IPS DF 4.7 (cell line): ENCODE results near the gene METTL26.

Source experiments
- DNase-seq: peaks from one replicate; pipeline ENCODE4 v3.0.0-alpha.2; 2013; ENCODE audit warnings: low spot score; ENCODE audit errors: extremely low read depth

METTL26 gene

DNA sequence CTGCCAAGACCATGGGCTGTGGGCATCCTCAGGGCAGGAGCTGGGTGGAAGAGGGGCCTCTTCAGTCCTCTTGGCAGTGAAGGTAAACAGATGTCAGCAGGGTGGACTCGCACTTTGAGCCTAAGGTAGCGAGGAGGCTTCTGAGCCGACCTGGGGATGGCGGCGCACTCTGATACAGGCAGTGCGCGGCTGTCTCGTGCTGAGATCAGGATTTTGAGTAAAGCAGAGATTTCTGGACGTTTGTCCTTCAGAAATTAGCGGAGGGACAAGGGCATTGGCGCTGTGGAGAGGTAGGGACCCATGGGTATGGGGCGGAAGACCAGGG lies 39.4 kb downstream of the METTL26 start:
- no peak for DNase-seq

DNA sequence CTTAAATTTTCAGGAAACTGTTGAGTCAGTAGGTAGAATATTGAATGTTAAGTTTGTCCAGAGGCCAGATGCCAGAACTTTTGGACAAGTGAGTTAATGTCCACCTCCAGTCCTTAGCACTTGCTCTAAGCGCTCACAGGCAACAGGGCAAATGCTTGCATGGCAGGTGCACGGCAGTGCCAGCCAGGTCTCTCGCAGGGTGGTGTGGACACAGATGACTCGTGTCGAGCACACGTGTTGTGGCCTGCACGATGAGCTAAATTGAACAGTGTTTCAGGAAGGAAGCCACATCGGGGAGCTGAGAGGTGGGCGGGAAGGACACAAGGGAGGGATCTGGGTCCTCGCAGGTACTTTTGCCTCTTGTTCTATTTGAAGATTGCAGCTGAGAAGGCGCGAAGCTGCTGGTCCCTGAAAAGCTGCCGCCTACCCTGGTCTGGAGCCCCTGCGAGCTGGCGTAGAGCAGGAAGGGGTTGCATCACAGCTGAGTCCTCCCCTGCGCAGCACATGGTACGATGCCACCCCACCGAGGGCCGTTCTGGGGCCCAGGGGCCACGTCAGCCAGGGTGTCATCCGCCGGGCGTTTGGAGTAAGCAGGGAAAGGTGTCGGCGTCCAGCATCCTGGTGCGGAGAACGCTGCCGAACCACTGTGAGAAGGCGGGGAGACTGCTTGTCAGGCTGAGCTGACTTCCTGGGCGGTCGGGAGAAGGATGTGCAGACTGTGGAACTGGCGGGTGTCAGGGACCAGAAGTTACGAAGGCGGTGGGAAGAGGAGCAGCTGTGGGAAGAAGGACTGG lies 40.0 kb downstream of the METTL26 start:
- no peak for DNase-seq

DNA sequence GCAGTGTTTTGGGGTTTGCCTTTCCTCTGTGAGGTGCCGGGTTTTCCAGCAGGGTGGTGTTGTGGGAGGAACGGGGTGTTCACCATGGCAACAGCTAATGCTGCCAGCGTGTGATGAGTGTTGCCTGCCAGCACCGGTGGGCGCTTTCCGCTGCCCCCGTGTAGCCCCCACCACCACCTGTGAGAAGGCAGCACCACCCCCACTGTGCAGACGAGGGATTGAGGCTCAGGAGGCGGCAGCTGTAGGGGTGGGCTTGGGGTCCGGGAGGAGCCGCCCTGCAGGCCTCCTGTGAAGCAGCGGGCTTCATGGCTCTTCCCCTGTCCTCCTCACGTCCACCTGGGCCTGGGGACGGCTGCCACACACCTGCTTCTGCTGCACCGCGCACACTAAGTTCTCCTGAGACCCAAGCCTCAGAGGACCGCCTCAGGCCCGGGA lies 41.0 kb downstream of the METTL26 start:
- no peak for DNase-seq

DNA sequence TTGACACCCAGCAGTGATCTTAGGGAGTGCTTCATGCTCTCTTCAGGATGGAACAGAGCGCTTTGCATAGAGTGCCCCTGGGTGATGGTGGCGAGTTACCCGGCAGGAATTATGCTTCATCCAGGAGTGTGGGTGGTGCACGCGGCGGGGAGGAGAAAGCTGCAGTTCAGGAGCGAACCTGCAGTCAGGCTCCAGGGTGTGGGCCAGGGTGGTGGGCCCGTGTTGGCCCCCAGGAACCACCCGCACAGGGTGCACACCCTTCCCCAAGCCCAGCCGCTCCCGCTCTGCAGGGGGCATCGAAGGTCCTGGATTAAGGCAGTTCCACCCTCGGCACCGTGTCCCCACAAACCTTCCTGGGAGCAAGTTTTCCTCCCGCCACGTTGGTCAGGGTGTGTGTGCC lies 42.3 kb downstream of the METTL26 start:
- no peak for DNase-seq

DNA sequence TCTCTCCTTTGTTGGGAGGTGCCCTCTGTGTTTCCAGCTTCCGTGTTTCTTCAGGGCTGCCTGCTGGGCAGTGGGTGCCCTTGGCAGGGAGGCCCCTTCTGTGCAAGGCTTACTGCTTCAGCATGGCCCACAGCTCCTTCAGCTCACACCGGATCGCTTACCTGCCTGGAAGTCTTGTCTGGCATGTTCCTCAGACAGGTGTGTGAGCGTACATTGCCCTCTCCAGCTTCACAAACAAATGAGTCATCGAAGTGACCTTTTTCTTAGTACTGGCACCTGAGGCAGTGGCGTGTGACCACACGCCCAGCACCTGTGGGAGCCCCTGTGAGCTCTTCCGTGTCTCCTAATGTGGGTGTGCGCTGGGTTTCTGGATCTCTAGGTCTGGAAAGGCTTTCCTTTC lies 42.7 kb downstream of the METTL26 start:
- DNase-seq = no peak

DNA sequence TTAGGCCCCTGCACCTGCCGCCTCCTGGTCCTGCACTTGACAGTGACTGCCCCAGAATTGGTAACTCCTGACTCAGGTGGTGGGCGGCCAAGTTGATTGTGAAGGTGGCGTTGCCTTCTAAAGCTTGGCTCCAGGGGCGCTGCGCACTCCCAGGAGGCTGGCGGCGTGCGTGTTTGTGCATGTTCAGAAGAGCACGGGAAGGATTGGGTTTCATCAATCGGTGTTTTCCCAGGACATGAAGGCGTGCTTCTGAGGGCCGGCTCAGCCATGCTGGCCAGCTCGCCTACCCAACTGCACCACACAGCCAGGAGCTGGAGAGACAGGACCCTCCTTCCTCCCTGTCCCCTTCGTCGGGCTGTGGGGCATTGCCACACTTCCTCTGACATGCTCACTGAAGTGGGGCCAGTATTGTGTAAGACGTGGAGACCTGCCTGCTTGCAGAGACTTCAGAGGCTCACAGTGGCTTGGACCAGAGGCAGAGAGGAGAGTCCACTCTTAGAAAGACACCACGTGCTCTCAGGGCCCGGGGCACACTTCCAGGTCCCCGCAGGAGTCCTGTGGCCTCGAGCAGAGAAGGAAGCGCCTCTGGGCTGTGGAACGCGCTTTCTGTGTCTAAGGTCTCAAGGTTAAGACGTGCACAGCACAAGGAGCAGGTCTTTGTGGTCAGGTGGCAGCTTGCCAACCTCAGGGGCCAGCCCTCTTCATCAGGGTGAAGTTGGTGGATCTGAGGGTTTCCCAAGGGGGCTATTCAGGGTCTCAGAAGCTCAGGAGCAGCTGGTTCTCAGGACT lies 43.4 kb downstream of the METTL26 start:
- no peak for DNase-seq

DNA sequence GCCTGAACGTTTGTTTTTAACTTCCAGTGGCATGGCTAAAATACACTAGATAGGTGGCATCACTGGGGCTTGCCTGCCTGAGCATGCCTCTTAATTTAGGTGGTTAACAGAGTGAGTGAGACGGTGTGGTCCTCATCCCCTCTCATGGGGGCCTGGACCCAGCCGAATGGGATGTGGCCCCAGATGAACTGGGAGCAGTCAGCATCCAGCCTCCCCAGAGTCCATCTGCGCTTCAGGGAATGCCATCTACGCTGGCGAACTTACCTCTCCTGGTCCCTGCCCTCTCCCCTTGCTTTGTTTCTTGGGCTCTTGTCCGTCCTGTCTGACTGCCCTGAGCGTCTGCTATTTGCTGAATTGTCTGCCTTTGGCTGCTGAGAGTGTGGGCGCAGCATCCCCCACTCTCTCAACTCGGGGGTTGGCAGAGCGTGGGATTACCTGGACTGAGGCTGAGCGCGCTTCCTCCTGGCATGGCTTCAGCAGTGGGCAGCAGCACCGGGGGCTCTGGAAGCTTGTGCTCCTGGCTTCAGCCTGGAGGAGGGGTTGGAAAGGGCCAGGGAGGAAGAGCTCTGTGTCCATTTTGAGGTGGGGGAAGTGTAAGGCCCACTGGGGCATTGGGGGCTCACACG lies 44.1 kb downstream of the METTL26 start:
- no peak for DNase-seq

DNA sequence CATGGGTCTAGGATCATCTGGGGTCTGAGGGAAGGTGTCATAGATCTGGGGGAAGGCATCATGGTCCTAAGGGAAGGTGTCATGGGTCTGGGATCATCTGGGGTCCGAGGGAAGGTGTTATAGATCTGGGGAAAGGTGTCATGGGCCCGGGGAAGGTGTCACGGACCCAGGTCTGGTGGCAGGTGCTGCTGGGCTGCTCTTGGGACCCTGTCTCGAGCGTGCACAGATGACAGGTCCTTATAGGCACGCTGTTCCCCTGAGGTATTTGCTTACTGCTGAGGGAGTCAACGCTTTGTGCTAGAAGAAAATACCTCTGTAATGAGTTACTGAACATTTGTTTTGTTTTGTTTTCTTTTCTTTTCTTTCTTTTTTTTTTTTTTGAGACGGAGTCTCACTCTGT lies 44.9 kb downstream of the METTL26 start:
- no peak for DNase-seq

DNA sequence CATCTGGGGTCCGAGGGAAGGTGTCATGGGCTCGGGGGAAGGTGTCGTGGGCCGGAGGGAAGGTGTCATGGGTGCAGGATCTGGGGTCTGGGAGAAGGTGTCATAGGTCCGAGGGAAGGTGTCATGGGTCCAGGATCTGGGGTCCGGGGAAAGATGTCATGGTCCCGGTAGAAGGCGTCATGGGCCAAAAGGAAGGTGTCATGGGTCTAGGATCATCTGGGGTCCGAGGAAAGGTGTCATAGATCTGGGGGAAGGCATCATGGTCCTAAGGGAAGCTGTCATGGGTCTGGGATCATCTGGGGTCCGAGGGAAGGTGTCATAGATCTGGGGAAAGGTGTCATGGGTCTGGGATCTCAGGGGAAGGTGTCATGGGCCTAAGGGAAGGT lies 45.3 kb downstream of the METTL26 start:
- no peak for DNase-seq

DNA sequence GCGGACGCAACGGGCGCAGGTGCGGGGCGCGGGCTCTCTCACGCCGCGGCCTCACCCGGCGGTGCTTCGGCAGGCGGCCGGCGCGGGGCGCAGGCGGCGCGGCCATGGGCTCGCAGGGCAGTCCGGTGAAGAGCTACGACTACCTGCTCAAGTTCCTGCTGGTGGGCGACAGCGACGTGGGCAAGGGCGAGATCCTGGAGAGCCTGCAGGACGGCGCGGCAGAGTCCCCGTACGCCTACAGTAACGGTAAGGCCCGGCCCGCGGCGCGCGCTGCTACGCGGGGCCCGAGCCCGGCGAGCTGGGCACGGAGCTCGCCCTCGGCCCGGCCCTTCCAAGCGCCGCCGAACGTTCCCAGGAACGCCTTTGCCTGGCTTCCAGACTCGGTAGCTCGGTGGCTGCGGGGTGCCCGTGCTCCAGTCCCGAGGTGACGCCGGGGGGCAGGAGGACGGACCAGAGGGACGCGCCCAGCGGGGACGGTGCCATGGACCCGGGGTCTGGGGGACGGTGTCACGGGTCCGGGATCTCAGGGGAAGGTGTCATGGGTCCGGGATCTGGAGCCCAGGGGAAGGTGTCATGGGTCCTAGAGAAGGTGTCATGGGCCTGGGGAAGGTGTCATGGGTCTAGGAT lies 45.8 kb downstream of the METTL26 start:
- no peak for DNase-seq

DNA sequence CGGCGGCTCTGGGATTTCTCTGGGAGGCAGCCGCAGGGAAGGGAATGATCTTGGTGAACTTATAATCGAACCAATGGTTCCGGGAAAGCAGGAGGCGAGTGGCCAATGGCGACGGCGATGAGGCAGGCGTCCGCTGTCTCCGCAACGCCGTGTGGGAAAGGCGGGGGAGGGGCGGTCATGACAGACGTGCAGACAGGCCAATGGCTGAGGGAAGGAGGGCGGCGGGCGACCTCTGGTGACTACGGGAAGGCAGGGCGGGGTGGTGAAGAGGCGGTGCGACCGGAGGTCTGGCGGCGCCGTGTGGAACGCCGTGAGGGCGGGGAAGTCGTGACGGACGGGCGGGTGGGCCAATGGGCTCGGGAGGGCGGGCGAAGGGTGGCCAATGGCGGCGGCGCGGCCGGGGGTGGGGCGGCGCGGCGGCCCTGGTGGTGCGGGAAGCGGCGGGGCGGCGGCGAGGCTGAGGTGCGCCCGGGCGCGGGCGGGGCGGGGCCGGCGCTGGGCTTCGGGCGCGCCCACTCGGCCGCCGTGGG lies 46.4 kb downstream of the METTL26 start, which contains the start of gene RAB40C:
Gene RAB40C, plus strand, starts transcription at position 409 of the 530 bp plus-strand sequence. CDS start 226 bp downstream, outside the sequence.
- no peak for DNase-seq

DNA sequence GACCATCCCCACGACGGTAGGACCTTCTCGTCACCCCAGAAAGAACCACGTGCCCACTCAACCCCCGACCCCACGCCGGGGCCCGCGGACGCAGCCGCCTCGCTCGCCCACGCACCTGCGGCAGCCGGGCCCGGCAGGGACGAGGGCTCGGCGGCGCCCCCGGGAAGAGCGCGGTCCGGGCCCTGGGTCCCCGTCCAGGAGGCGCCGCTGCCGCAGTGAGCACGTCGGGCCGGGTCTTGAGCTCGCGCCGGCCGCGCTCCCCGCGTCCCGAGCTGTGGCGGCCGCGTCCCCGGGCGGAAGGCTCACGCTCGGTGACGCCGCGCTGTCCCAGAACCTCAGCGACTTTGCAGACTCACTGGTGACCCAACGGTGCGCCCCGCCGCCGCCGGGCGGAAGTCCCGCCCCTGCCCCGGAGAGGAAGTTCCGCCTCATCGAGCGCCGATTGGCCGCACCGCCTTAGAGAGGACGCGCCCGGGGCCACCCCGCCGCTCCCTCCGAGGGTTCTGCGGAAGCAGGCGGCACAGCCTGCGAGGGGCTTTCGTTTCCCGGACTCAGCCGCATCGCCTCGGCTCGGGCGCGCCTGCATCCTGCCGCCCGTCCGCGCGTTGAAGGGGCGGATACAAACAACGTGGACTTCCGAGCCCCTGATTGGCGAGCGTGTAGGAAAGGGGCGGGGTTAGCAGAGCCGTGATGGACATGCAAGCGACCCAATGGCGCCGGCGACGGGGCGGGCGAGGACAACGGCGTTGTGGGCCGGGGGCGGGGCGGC lies 47.0 kb downstream of the METTL26 start:
- no peak for DNase-seq

DNA sequence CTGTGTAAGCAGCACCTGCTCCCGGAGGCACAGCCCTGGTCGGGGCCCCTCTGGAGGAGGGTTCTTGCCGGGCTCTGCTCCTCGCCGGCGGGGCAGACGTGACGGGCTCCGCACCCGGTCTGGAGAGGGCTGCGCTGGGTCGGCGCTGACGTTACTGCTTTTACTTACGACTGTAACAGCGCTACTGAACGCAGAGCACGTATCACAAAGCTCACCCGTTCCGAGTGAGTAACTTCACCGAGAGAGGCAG lies 47.5 kb downstream of the METTL26 start:
- no peak for DNase-seq

DNA sequence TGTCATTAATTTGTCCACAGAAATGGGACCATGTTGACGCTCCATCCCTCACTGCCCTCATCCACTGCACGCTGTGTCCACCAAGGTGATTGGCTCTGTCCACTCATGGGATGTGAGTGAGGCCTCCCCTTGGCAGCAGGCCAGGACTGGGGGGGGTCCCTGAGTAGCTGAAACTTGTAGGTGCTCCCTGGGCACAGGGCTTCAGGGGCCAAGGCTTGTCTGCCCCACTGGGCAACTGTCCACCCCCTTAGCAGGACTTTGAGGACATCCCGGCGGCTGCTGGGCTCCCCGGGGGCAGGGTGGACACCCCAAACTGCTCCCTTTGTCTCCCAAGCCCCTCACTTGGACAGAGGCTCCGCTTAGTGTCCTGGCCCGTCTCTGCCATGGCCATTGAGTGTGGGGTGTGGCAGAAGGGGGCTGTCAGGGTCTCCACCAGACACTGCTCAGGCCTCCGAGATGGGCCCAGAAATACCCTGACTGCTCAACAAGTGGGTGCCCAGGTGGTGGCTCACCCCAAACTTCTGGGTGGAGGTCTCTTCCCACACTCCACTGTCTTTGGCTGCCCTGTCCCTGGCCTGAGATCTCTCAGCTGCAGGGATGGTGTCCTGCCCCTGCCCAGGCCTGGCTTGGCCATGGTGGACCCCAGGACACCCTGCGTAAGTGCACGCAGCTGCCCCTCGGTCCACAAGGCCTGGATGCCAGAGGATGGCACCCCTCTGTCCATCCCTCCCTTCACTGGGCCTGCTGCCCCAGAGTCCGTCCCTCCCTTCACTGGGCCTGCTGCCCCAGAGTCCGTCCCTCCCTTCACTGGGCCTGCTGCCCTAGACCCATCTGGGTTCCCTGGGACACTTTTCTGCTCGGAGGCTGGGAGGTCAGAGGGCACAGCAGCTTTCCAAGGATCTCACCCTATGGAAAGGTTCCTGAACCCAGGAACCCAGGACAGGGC lies 49.2 kb downstream of the METTL26 start:
- DNase-seq = no peak

DNA sequence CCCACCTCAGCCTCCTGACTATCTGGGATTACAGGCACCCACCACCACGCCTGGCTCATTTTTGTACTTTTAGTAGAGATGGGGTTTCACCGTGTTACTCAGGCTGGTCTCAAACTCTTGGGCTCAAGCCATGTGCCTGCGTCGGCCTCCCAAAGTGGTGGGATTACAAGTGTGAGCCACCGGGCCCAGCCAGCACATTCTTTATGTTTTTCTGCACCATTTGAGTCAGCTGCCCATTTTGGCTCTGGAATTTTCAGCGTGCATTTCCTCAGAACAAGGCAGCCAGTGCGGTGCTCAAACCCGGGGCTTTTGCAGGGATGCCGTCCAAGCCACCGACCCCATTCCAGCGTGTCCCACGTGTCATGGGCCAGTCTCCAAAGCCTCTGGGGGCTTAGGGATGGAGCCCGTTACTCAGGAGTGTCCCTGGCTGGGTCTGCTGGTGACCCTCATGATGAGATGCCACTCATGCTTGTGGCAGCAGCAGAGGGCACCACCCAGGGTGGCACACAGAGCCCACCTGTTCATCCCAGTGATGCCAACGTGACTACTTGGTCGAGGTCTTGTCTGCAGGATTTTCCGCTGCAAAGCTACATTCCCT lies 50.0 kb downstream of the METTL26 start:
- no peak for DNase-seq

DNA sequence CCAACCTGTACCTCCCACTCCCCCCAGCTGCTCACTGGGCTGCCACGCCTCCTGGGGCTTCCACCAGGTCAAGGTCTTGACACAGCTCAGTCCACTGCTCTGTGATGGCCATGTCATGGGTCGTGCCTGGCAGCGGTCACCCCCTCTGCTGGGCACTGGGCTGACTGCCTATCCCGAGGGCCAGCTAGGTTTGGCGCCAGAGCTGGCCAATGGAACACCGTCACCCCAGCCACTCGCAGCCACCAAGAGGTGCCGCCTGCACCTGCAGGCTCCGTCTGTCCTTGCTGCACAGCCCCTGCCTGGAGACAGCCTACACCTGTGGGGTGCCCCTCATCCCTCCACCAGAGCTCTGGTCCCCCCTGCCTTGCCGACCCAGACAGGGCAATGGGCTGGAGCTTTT lies 50.8 kb downstream of the METTL26 start:
- no peak for DNase-seq
